Transverse colon (tissue), 4 donors: ENCODE measurements around the gene DAB2IP. TPM values are rescaled to one million over a fixed set of nuclear protein-coding genes. Genes with fewer than 3 reads are reported as not detected.

ENCODE experiments used
- DNase-seq: peaks from one replicate; pipeline ENCODE4 v3.0.0-alpha.2; 2019
- H3K27ac ChIP-seq, 4 donors: fragments of 200-600 bp; sonication (generic); 2 replicates each; pipeline ENCODE4 v1.5.1; 2016 to 2018; ENCODE audit warnings: inconsistent platforms in 4 of 4
- H3K27me3 ChIP-seq: fragments of 200-600 bp; sonication (generic); 2 replicates; pipeline ENCODE4 v1.5.1; 2017; ENCODE audit warnings: inconsistent platforms
- H3K36me3 ChIP-seq, 4 donors: fragments of 200-600 bp; sonication (generic); 2 replicates each; pipeline ENCODE4 v1.5.1; 2017 to 2019; ENCODE audit warnings: inconsistent platforms in 4 of 4
- H3K4me1 ChIP-seq, 4 donors: fragments of 200-600 bp; sonication (generic); 2 replicates each; pipeline ENCODE4 v1.5.1; 2017 to 2020; ENCODE audit warnings: inconsistent platforms in 4 of 4
- H3K4me3 ChIP-seq, 4 donors: fragments of 200-600 bp; sonication (generic); 1 replicate in 1 of 4; 2 replicates in 3 of 4; pipeline versions ENCODE4 v1.5.1 to v1.6.1; 2017 to 2019; ENCODE audit warnings: inconsistent platforms in 4 of 4
- H3K9me3 ChIP-seq, 2 donors: fragments of 200-600 bp; sonication (generic); 2 replicates each; pipeline ENCODE4 v1.5.1; 2017 to 2019; ENCODE audit warnings: inconsistent platforms in 2 of 2
- EP300 ChIP-seq: sonication (generic); formaldehyde crosslinking; IDR thresholded peaks from one replicate; pipeline ENCODE4 v1.6.1; 2017; ENCODE audit warnings: antibody characterized with exemption, low read depth
- POLR2A ChIP-seq: fragments of 450-650 bp; IDR thresholded peaks from one replicate; pipeline ENCODE4 v1.6.1; 2016; ENCODE audit warnings: antibody characterized with exemption, mild to moderate bottlenecking, moderate library complexity
- POLR2AphosphoS5 ChIP-seq, 3 donors: sonication (generic); formaldehyde crosslinking; IDR thresholded peaks; one replicate each; pipeline ENCODE4 v1.6.1; 2016; ENCODE audit warnings: antibody characterized with exemption in 3 of 3
- WGBS, 2 donors: methylation state at CpG; one replicate each; pipeline ENCODE4 v1.1.5; 2018; ENCODE audit warnings: low coverage in 1 of 2; 5-methylcytosine and 5-hydroxymethylcytosine counted together
- in situ Hi-C, 4 donors: fragments of 200-750 bp; cut with MboI; loops; one replicate each; pipeline versions ENCODE4 v1.15.0 to v1.15.1; 2017; ENCODE audit warnings: low sequenced_read_pairs in 3 of 4, low pct_ligation_motif_present in 1 of 4, low pct_unique_long_range_greater_than_20kb in 1 of 4
- intact Hi-C: fragments of 100-400 bp; cut with DNase I; formaldehyde crosslinking; loops from one replicate; pipeline ENCODE4 v1.15.1; 2023; ENCODE audit warnings: low total_unique reads
- total RNA-seq, 4 donors: library from RNA; depleted of rRNA; stranded (reverse); fragments of >200 nt; gene quantifications; one replicate each; pipeline ENCODE4 v1.1.0, GENCODE V29; 2016
- TF ChIP-seq, protein P1 (sequence below), 5 experiments: fragments of 200-600 bp in 3 of 5; fragments of 450-650 bp in 2 of 5; sonication (generic) in 3 of 5; IDR thresholded peaks; 1 replicate in 2 of 5; 2 replicates in 3 of 5; pipeline ENCODE4 v1.5.1; 2016 to 2017; ENCODE audit warnings: antibody characterized with exemption in 5 of 5, inconsistent platforms in 3 of 5, mild to moderate bottlenecking in 2 of 5, moderate library complexity in 1 of 5

The DAB2IP gene
- total RNA-seq, 4 donors from 2014 or later, result 84.2 to 159 (median 90.7) TPM

DNA sequence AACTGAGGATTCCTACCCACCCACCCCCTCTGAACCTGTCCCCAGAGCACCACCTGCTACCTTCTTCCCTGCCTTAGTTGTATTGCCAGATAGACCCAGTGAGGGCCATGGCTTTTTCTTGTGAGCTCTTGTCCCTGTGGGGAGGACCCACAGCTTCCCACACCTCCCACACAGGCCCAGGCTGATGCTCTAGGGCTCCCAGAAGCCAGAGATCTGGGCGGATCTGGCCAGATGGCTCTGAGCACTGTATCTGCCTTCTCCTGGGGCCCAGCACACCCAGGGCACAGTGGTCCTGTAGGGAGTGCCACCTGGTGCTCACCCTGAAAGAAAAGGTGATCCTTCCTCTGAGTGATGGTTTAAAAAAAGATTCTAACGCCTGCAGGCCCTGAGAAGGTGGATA, 131.7 kb downstream of the DAB2IP start:
- Histone ChIP-seq H3K27ac (no peak overlapping the region), H3K36me3 (peaks cover 0 to 28% (median 13%) of the 10 kb centered on the region in 4 donors), H3K27me3 (no peaks in the 10 kb centered on the region), H3K4me3 (no peak overlapping the region), H3K4me1 (peaks cover 0 to 13% (median 0%) of the 10 kb centered on the region in 4 donors), H3K9me3 (no peaks in the 10 kb centered on the region)
- WGBS, 2 donors, result 79 to 100% methylated on average over 1 to 2 of the region's 2 CpGs
- DNase-seq, result no peak
- intact Hi-C loops (no loop called here), in situ Hi-C loops (no loop called here)
- TF ChIP-seq EP300 (no peak), POLR2AphosphoS5 (IDR thresholded peaks at IDR 0.05) (no peak), POLR2A (no peak)
- TF ChIP-seq, protein P1, sequence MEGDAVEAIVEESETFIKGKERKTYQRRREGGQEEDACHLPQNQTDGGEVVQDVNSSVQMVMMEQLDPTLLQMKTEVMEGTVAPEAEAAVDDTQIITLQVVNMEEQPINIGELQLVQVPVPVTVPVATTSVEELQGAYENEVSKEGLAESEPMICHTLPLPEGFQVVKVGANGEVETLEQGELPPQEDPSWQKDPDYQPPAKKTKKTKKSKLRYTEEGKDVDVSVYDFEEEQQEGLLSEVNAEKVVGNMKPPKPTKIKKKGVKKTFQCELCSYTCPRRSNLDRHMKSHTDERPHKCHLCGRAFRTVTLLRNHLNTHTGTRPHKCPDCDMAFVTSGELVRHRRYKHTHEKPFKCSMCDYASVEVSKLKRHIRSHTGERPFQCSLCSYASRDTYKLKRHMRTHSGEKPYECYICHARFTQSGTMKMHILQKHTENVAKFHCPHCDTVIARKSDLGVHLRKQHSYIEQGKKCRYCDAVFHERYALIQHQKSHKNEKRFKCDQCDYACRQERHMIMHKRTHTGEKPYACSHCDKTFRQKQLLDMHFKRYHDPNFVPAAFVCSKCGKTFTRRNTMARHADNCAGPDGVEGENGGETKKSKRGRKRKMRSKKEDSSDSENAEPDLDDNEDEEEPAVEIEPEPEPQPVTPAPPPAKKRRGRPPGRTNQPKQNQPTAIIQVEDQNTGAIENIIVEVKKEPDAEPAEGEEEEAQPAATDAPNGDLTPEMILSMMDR (IDR thresholded peaks at IDR 0.05), result no peak

DNA sequence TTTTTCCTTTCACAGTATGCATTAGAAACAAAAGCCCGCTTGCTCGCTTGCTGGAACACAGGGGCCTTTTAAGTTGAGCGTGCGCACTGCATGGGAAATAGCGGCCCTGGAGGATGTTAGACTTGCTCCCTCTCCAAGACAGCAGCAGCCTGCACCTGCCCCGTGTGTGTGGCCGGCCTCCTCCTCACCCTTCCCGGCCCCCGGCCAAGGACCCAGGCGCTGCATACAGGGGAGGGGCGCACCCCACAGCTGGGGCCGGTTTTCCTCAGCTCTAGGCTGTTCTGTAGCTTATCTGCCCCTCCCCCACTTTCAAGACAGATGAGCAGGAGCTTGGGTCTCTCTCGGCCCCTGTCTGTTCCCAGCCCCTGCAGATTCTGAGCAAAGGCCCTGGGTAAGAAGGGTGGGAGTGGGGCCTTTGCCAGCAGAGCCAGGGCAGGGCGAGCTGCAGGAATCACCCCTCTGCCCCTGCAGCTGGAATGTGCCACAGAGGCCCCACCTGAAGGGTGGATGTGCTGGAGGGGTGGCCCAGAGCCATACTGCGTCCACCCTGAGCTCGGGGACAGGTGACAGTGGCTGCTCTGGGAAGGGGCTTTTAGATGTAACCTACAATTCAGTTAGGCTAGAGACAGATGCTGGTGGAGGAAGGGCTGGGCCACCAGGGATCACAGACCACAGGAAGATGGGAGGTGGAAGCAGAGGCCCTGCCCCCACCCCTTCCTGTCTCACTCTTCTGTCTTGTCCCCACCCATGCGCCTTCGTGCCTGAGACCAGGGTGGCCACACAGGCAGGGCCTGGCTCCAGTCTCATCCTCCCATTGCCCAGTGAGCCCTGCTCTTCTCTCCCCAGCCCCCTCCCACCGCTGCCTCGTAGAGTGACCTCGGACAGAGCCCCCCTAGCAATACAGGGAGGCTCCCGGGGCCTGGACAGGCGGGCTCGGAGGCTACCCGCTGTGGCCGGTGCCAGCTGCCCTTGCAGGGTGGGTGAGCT, 132.4 kb downstream of the DAB2IP start:
- no peak overlapping the region for H3K27ac ChIP-seq
- 80 to 100% methylated on average over 2 to 25 of the region's 26 CpGs for WGBS, 2 donors
- peaks cover 0 to 23% (median 11%) of the 10 kb centered on the region in 4 donors for H3K36me3 ChIP-seq
- in situ Hi-C loops, result no loop called here
- intact Hi-C loops, result no loop called here
- H3K9me3 ChIP-seq, result no peaks in the 10 kb centered on the region
- DNase-seq, result peak; percentile 7
- TF ChIP-seq POLR2AphosphoS5 (IDR thresholded peaks at IDR 0.05), result no peak
- TF ChIP-seq, protein P1 (IDR thresholded peaks at IDR 0.05), result no peak
- no peak for TF ChIP-seq POLR2A
- no peak overlapping the region for H3K4me3 ChIP-seq
- no peaks in the 10 kb centered on the region for H3K27me3 ChIP-seq
- H3K4me1 ChIP-seq, result peaks cover 0 to 11% (median 0%) of the 10 kb centered on the region in 4 donors

DNA sequence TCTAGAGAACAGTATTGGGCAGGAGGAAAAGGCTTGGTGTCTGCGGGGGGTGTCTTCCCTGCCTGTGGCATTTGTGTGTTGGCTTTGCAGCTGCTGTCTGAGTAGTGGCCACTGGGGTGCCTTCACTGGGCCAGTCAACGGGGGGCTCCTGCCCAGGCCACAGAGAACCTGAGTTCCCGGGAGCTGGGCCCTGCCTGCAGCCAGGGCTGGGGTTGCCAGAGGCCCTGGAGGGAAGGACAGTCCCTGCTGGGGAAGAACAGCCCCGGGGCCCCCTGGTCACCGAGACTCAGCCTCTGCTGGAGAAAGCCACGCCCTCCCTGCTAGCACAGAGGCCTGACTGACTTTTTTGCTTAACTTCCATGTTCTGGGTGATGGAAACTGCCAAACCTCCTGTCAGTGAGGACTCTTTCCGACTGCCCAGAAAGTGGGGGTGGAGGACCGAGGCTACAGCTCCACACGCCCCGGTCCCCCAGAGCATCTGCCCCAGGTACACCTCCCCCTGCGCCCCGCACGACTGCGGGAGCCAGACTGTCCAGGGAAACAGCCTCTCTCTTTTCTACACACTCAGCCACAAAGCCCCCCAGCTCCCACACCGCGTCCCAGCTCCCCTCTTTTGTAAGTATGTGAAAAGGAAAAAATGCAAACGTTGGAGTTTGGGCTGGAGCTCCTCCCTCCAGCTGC, 133.4 kb downstream of the DAB2IP start:
- in situ Hi-C loops (no loop called here), intact Hi-C loops (no loop called here)
- WGBS, 2 donors, result 77% methylated on average over 15 of the region's 17 CpGs; no CpG with 5 or more reads in 1 of the 2 donors
- no peak overlapping the region for H3K4me3 ChIP-seq
- no peaks in the 10 kb centered on the region for H3K9me3 ChIP-seq
- TF ChIP-seq POLR2A (no peak), EP300 (no peak), POLR2AphosphoS5 (IDR thresholded peaks at IDR 0.05) (no peak)
- TF ChIP-seq, protein P1 (IDR thresholded peaks at IDR 0.05), result no peak
- H3K4me1 ChIP-seq, result peaks cover 0 to under 1% (median 0%) of the 10 kb centered on the region in 4 donors
- no peak overlapping the region for H3K27ac ChIP-seq
- H3K27me3 ChIP-seq, result no peaks in the 10 kb centered on the region
- DNase-seq, result peak; percentile 6
- peaks cover 0 to 23% (median 11%) of the 10 kb centered on the region in 4 donors for H3K36me3 ChIP-seq
